Stimulated activated CD8-positive, alpha-beta memory T cell treated with anti-CD3 and anti-CD28 coated beads, Interleukin-12 subunit alpha, Interleukin-12 subunit beta, amount 100 ng/mL, for 4 hours (primary cell): Measurements from ENCODE around the gene GATB.
"Not testable (repeated sequence)": the region's sequence is repeated elsewhere in the genome, so short reads cannot be mapped to it uniquely, and the experiment has no call there.

Experiments used
- DNase-seq: peaks from one replicate; pipeline ENCODE4 v3.0.0-alpha.2; 2020; ENCODE audit warnings: low read depth

Gene GATB

DNA sequence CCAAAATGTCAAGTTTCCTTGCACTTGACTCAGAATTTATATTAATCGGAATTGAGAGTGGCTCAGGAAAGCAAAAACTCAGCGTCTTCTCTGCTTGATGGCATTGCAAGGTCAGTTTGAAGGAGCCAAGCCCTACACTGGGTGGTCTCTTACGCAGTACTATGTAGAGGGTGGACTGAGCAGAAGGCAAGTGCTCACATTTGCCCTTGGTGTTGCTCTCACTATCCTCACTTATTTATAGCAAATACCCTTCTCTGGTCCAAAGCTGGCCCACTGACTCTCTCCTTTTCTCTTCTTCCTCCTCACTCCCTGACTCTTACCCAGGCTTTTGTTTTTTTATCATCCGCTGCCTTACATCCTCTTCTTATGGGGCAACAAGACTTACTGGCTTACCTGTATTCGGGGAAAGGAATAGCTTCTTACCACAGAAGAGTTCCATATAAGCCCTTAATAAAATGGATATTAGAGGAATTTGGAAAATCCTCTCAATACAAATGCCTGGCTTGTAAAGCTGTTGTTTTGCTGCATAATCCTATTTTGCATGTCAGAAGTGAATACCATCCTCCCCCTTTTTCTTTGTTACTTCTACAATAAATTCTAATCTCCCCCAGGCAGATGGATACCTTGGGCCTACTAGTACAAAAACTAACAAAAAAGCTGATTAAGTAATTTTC, 24.8 kb upstream of the GATB start:
- no peak for DNase-seq

- no peak for DNase-seq
These were observed 23.9 kb upstream of the GATB start for GRCh38 chr4:151784706-151785105.

GRCh38 chr4:151783867-151784266, 23.1 kb upstream of the GATB start:
- DNase-seq = no peak

DNA sequence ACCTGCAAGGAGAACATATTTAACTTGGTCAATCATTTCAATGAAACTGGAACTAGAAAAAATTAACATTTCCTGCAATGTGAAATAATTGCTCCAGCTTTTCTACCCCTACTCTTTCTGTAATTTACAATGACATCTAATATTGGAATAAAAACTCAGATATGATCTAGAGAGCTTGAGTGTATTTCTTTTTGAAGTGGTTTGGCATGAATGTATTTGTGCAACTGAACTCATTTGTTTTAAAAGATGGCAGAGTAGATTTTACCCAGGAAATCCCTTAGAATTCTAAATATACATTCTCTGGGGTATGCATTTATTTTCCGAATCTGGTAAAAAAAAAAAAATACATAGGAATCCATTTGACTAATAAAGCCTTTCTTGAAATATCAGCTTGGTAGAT, 21.5 kb upstream of the GATB start:
- DNase-seq = no peak

DNA sequence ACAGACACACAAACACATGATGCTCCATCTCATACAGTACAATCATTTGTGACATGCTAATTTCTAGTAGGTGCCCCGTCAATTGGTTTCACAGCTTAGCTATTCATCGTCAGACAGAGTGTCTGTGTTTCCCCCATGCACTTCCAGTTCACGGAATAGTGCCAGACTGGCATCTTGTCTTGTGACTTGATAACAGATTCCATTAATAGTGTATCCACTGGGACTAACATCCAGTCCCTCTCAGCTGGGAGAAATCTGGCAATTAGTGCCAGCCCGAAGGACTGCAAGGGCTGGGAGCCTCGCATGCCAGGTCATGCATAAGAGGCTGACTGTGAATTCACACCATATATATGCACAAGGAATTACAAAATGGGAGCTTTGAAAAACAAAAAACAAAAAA, 20.2 kb upstream of the GATB start:
- DNase-seq = no peak

DNA sequence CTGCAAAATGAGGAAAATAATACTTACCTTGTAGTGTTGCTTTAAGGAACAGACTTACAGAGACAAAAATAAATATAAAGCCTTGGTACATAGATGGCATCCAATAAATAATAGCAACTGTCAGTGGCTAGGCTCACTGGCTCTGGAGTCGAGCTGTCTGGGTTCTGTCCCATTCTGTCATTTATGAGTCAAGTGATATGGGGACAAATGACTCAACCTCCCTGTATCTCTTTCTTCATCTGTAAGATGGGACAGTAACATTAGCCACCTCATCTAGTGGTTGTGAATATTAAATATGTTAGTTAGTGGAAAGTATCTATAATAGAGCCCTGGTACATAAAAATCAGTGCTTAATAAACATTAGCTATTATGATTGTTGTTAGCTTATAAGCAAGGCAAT, 16.7 kb upstream of the GATB start:
- DNase-seq = no peak

- no peak for DNase-seq
These were observed 13.5 kb upstream of the GATB start for GRCh38 chr4:151774324-151774723.

GRCh38 chr4:151772274-151772673, 11.5 kb upstream of the GATB start:
- DNase-seq = no peak

DNA sequence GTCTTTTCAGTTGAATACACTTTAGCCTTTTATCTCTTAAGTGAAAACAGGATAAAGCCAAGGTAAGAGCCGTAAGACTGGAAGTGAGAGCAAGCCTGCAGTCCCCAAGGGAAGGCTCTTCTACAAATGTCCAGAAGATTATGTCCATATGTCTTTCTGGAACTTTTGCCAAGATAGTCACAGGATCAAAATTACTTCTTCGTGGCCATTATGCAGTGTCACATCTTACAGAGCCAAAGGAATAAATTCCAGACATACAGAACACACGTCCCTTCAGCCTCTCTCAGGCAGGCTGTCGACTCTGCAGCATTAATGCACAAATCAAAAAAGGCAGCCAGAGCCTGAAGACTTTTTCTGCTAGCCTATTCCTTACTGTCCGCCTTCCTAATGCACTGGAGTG, 10.9 kb upstream of the GATB start:
- DNase-seq = no peak

- no peak for DNase-seq
These were observed 9.3 kb upstream of the GATB start for GRCh38 chr4:151770154-151770553.

- DNase-seq = no peak
These were observed 8.0 kb upstream of the GATB start for GRCh38 chr4:151768835-151769234.

GRCh38 chr4:151766691-151767090, 5.9 kb upstream of the GATB start:
- no peak for DNase-seq

- DNase-seq = no peak
These were observed 805 bp downstream of the GATB start for GRCh38 chr4:151760002-151760401.

- DNase-seq = no peak
These were observed 7.8 kb downstream of the GATB start for GRCh38 chr4:151753056-151753455.

GRCh38 chr4:151750156-151750555, 10.7 kb downstream of the GATB start:
- no peak for DNase-seq

DNA sequence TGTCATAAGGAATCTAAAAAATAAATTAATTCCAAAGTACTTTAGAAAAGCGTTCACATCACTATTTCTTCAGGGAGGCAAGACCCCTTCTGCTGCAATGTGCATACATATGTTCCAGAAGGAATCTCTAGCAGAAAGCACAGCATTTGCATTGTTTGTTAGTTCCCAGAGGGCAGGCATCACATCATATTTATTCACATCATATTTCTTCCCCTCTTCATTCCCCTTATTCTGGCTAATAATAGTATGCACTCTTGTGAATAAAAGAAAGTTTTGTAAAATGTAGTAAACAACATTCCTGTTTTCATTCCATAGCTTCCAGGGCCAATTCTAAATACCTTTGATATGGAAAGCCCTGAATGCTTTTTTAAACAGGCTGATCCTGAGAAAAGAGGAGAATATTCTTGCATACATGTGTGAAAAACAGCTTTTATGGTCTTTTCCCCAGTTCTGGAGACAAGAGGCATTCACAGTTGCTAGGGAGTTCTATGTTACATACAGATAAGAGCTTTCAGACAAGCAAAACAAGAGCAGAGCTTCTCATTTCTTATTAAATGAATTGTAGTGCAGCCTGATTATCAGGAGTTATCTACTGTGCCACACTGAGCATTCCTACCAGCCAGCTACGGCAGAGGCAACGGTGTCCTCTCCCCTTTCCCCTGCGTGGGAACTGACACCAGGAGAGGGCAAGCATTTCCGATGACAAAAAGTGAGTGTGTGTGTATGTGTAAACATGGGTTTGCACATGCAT, 15.2 kb downstream of the GATB start:
- DNase-seq = no peak

GRCh38 chr4:151744614-151745013, 16.2 kb downstream of the GATB start:
- DNase-seq = no peak

DNA sequence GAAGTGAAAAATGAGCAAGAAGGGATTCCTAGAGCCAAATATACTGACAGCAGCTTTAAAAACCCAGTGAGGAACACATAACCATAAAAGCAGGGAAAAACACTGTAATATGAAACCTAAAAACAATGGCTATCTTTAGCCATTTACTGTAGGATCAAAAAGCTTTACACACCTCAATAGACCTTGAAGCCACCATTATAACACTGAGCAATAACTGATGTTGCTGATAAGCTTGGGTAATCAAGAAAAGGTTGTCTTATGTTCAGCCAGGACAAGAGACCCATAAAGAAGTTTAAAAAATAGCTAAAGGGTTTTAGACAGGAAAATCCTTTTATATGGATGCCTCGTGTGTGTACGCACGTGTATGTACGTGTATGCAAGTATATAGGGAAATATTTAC, 16.9 kb downstream of the GATB start:
- no peak for DNase-seq

DNA sequence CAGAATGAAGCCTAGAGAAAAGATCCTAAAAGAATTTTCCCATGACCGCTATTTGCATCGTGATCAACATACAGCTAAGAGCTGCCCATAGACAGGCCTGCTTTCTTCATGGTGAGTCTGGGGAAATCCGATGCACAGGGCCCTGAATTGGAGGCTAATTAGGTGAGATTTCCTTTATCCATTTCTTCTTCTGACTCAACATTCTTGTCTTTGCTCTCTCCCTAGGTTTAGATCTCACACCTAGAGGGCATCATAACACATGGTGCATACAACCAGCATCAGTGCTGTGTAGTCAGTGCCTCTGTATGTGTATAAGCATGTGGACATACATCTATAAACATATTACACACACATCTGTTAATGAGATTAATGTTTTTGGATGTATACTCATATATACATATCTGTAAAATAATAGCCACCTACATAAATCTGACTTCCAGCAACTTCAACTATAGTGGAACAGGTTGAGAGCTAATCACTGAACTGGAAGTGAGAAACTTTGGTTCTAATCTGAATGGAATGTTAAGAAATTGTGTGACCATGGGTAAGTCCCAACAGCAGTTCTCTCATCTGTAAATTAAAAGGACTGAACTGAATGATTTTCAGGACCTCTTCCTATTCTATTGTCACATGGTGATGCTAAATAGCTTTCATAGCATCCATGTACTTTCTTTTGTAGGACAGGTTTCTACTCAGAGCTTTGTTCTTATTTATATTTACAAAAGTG, 17.5 kb downstream of the GATB start:
- no peak for DNase-seq

- DNase-seq = no peak
These were observed 21.9 kb downstream of the GATB start for GRCh38 chr4:151738720-151739517.

GRCh38 chr4:151736852-151737251, 24.0 kb downstream of the GATB start:
- not testable (repeated sequence) for DNase-seq

DNA sequence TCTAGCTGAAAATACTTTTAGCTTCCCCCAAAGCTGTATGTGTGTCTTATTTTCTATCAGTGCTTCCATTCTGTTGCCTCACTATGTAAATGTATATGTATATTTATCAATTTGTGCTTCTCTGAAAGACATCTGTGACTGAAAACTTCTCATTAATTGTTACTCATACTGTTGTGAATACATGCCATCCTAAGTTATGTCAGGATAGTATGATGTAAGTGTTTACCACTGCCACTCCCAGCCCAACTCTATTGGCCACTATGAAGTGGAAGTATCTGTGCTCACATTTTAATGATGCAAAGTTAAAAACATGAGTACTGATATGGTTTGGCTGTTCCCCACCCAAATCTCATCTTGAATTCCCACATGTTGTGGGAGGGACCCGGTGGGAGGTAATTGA, 24.4 kb downstream of the GATB start:
- no peak for DNase-seq
